Fibroblast of mammary gland (primary cell): ENCODE data around the gene CTLA4.

Experiments used
- DNase-seq: peaks from one replicate; pipeline ENCODE4 v3.0.0-alpha.2; 2010; ENCODE audit warnings: low read depth
- H3K4me3 ChIP-seq: 2 replicates; pipeline ENCODE4 v1.5.1; 2011; ENCODE audit warnings: low read depth, mild to moderate bottlenecking, low read length, moderate library complexity; ENCODE audit not compliant: control insufficient read depth
- CTCF ChIP-seq: conservative IDR thresholded peaks from 2 replicates; pipeline ENCODE4 v1.5.1; 2011; ENCODE audit warnings: low read depth, low read length, inconsistent platforms; ENCODE audit not compliant: control insufficient read depth, insufficient read depth

CTLA4 gene

GRCh38 chr2:203853271-203853670, 14.3 kb upstream of the CTLA4 start:
- no peak overlapping the region for H3K4me3 ChIP-seq
- no peak for TF ChIP-seq CTCF
- DNase-seq = no peak

- H3K4me3 ChIP-seq = no peak overlapping the region
- TF ChIP-seq CTCF = no peak
- no peak for DNase-seq
Observed at GRCh38 chr2:203853722-203854121, 13.8 kb upstream of the CTLA4 start.

- H3K4me3 ChIP-seq = no peak overlapping the region
- DNase-seq = no peak
- TF ChIP-seq CTCF = no peak
Observed at GRCh38 chr2:203855274-203855673, 12.3 kb upstream of the CTLA4 start.

GRCh38 chr2:203857656-203858055, 9.9 kb upstream of the CTLA4 start:
- no peak for DNase-seq
- TF ChIP-seq CTCF = no peak
- no peak overlapping the region for H3K4me3 ChIP-seq

- no peak for DNase-seq
- no peak for TF ChIP-seq CTCF
Observed at GRCh38 chr2:203858176-203858575, 9.4 kb upstream of the CTLA4 start.

GRCh38 chr2:203859030-203859789, 8.4 kb upstream of the CTLA4 start:
- no peak for TF ChIP-seq CTCF
- DNase-seq = no peak
- no peak overlapping the region for H3K4me3 ChIP-seq

More at GRCh38 chr2:203858176-203858575, 9.4 kb upstream of the CTLA4 start:
- H3K4me3 ChIP-seq = no peak overlapping the region

- no peak overlapping the region for H3K4me3 ChIP-seq
- no peak for TF ChIP-seq CTCF
- no peak for DNase-seq
Observed at GRCh38 chr2:203861197-203861596, 6.4 kb upstream of the CTLA4 start.
